ENCODE data around the gene IQCN. TPM values are rescaled to one million over a fixed set of nuclear protein-coding genes. Genes with fewer than 3 reads are reported as not detected.

Gene IQCN, protein sequence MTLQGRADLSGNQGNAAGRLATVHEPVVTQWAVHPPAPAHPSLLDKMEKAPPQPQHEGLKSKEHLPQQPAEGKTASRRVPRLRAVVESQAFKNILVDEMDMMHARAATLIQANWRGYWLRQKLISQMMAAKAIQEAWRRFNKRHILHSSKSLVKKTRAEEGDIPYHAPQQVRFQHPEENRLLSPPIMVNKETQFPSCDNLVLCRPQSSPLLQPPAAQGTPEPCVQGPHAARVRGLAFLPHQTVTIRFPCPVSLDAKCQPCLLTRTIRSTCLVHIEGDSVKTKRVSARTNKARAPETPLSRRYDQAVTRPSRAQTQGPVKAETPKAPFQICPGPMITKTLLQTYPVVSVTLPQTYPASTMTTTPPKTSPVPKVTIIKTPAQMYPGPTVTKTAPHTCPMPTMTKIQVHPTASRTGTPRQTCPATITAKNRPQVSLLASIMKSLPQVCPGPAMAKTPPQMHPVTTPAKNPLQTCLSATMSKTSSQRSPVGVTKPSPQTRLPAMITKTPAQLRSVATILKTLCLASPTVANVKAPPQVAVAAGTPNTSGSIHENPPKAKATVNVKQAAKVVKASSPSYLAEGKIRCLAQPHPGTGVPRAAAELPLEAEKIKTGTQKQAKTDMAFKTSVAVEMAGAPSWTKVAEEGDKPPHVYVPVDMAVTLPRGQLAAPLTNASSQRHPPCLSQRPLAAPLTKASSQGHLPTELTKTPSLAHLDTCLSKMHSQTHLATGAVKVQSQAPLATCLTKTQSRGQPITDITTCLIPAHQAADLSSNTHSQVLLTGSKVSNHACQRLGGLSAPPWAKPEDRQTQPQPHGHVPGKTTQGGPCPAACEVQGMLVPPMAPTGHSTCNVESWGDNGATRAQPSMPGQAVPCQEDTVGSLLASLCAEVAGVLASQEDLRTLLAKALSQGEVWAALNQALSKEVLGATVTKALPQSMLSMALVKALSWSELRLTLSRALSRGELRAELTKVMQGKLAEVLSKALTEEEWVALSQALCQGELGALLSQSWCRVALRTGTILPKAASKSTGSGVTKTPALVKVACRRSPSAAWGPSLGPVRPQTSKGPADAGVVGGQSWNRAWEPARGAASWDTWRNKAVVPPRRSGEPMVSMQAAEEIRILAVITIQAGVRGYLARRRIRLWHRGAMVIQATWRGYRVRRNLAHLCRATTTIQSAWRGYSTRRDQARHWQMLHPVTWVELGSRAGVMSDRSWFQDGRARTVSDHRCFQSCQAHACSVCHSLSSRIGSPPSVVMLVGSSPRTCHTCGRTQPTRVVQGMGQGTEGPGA (N-terminal part only)
- 2.5 and 3.5 TPM in 2 replicates for total RNA-seq

DNA sequence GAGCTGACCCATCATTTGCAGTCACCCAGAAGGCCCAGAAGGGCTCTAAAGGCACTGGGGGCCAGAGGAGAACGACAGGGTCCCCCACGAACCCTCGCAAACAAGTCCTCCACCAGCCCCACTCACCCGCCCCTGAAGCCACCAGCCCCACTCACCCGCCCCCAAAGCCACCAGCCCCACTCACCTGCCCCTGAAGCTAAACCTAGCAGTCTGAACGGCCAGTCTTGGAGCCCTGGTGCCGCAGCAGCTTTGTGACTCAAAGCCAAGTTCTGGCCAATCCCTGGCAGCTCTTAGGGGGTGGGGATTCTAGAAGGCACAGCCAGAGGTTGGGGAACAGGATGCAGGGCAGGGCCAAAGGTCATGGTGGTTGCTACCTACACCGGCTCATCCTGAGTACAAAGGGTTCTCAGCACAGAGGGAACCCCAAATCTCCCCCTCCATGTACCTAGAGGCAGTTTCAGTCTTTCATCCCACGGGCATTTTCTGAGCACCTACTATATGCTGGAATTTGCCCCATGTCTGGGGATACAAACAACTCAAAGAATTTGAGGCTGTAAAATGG, at the start of gene IQCN:
Gene IQCN, minus strand, starts transcription at position 234 of the 562 bp plus-strand sequence. CDS start 4,974 bp downstream, outside the sequence.

GRCh38 chr19:18322759-18323460, 48.7 kb upstream of the IQCN start, which contains the start of gene LSM4:
LSM4 (minus strand) TSS chr19:18323076; CDS start chr19:18323020, 56 bp downstream.

GRCh38 chr19:18281082-18282020, 7.1 kb upstream of the IQCN start, which contains the start of gene JUND:
JUND (minus strand) TSS chr19:18281622; CDS start chr19:18281484, 138 bp downstream.

DNA sequence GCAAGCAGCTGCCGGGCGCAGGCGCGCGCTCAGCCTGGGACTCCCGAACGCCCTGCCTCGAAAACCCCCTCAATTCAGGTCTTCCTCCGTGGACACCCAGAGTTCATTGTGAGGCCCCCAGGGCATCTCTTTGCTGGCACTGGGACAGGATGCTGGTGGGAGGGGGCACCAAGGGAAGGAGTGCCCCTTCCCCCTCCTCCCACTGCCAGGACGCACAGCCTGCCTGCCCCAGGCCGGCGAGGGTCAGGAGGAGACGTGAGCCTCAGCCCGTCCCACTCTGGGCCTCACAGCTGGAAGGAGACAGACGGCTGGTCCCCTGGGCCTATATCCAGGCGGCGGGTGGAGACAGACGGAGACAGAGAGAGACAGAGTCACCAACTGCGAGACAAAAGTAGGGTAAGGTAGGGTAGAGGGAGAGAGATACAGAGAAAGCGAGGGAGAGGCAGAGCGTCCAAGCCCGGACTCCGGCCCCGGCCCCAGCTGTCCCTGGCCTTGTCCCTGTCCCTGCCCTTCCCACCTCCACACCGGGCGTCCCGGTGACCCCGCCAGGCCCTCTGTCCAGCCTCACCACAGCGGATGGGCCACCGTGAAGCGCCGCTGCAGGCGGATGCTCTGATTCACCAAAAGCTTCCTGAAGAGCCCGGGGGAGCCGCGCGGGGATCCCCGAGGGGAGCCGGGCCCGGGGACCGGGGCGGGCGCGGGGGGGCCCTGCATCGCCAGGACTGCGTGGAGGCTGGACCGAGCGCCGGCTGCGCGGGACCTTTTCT, 48.4 kb downstream of the IQCN start, which contains the start of gene PDE4C:
Gene PDE4C, minus strand, starts transcription at position 737 of the 767 bp plus-strand sequence. Its CDS starts 23 bp downstream, at position 714.

Small RNA genes lying within 50 kb of the gene (small RNA-seq; reads per million reads assigned to genes)
- gene MIR3188 (not detected), gene RPL39P38 (not detected)

Other genes starting within 250 kb of the IQCN start
- not detected in 2 replicates for gene IL12RB1, start 187.5 kb downstream of the IQCN start, total RNA-seq
- 1.6 TPM in 2 replicates for gene MAST3, start 176.7 kb downstream of the IQCN start, total RNA-seq
- gene PIK3R2, start 121.3 kb downstream of the IQCN start, total RNA-seq, result 34.9 and 72.3 TPM in 2 replicates
- 7.9 and 22.0 TPM in 2 replicates for gene IFI30, start 100.6 kb downstream of the IQCN start, total RNA-seq
- 5.1 and 14.3 TPM in 2 replicates for gene MPV17L2, start 81.2 kb downstream of the IQCN start, total RNA-seq
- gene RAB3A, start 70.4 kb downstream of the IQCN start, total RNA-seq, result 0.79 and 1.5 TPM in 2 replicates
- under 0.01 and 0.22 TPM in 2 replicates for gene PDE4C, start 48.0 kb downstream of the IQCN start, total RNA-seq
- gene JUND, start 7.2 kb upstream of the IQCN start, total RNA-seq, result 213 and 219 TPM in 2 replicates
- 152 and 205 TPM in 2 replicates for gene LSM4, start 48.6 kb upstream of the IQCN start, total RNA-seq
- gene PGPEP1, start 66.1 kb upstream of the IQCN start, total RNA-seq, result 9.3 and 10.2 TPM in 2 replicates
- 1.4 and 4.7 TPM in 2 replicates for gene GDF15, start 111.7 kb upstream of the IQCN start, total RNA-seq
- gene LRRC25, start 123.2 kb upstream of the IQCN start, total RNA-seq, result not detected in 2 replicates
- 44.8 and 56.0 TPM in 2 replicates for gene SSBP4, start 144.9 kb upstream of the IQCN start, total RNA-seq
- gene ISYNA1, start 163.7 kb upstream of the IQCN start, total RNA-seq, result 13.7 and 23.2 TPM in 2 replicates
- gene ELL, start 247.6 kb upstream of the IQCN start, total RNA-seq, result 15.5 and 17.3 TPM in 2 replicates

Measured in placental epithelial cell (primary cell).